PC-3 (cell line): ENCODE data around the gene CELA2B.

Source experiments
- CTCF ChIP-seq: fragments of 300-600 bp; sonication (generic); conservative IDR thresholded peaks from 2 replicates; pipeline ENCODE4 v1.5.1; 2017; ENCODE audit warnings: antibody characterized with exemption, low read depth, mild to moderate bottlenecking, low read length
- EZH2 ChIP-seq: fragments of 300-600 bp; sonication (generic); IDR thresholded peaks from one replicate; pipeline ENCODE4 v1.6.1; 2017; ENCODE audit warnings: antibody characterized with exemption, mild to moderate bottlenecking, low read length; ENCODE audit not compliant: unreplicated experiment
- EZH2phosphoT487 ChIP-seq: fragments of 300-600 bp; sonication (generic); IDR thresholded peaks from 2 replicates; pipeline ENCODE4 v1.6.1; 2018; ENCODE audit warnings: mild to moderate bottlenecking, antibody characterized with exemption, low read length, borderline replicate concordance

GRCh38 chr1:15431571-15431948 is 44.3 kb upstream of the CELA2B start:
- TF ChIP-seq CTCF: no peak
- TF ChIP-seq EZH2: no peak
- no peak for TF ChIP-seq EZH2phosphoT487
